Stimulated activated CD4-positive, alpha-beta T cell treated with anti-CD3 and anti-CD28 coated beads, Interleukin-15, amount 100 ng/mL, for 1 hour (primary cell): ENCODE measurements around the gene CHCHD2.
"Not testable (repeated sequence)": the region's sequence is repeated elsewhere in the genome, so short reads cannot be mapped to it uniquely, and the experiment has no call there.

Experiments used
- DNase-seq, 2 donors: peaks; one replicate each; pipeline ENCODE4 v3.0.0-alpha.2; 2020; ENCODE audit warnings: low read depth in 1 of 2, low spot score in 1 of 2

The CHCHD2 gene

GRCh38 chr7:56083150-56083785 lies 23.0 kb downstream of the CHCHD2 start:
- DNase-seq: no peak

DNA sequence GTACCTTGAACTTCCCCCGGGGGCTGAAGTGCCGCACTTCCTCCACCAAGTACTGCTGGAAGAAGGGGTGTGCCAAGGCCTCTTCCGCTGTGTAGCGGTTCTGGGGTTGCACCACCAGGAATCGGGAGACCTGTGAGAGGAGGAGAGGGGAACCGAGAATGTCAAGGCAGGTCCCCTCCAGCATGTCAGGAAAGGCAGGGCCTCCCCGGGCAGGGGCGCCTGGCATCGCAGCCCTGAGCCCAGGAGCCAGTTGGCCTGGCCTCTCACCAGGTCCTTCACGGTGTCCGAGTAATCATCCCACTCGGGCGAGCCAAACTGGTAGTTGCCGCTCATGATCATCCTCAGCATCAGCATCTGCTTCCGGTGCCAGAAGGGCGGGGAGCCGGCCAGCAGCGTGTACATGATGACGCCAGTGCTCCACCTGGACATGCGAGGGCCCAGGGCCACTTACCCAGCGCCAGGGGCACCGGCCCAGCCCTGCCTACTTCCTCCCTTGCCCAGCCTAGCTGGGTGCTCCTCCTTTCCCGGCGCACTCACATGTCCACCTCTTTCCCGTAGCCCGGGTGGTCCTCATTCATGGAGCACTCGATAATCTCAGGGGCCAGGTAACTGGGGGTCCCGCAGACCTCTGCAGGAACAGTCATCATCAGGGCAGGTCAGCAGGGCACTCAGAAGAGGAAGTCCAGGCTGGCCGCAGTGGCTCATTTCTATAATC lies 24.5 kb downstream of the CHCHD2 start:
- no peak for DNase-seq

GRCh38 chr7:56080726-56081435 lies 25.4 kb downstream of the CHCHD2 start:
- not testable (repeated sequence) for DNase-seq

- no peak for DNase-seq
Observed at GRCh38 chr7:56079450-56080185, 26.7 kb downstream of the CHCHD2 start.

DNA sequence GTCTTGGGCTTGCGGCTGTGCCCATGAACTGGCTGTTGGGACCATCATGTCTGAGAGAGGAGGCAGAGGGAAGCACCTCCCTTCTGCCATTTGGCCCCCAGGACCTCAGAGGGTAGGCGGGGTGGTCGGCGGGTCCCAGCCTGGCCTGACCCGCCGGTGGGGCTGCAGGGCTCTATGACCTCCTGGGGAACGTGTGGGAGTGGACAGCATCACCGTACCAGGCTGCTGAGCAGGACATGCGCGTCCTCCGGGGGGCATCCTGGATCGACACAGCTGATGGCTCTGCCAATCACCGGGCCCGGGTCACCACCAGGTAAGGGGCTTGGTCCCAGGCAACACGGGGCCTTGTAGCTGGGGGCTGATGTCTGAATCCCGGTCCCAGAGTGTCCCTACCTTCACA lies 28.1 kb downstream of the CHCHD2 start:
- DNase-seq: no peak

DNA sequence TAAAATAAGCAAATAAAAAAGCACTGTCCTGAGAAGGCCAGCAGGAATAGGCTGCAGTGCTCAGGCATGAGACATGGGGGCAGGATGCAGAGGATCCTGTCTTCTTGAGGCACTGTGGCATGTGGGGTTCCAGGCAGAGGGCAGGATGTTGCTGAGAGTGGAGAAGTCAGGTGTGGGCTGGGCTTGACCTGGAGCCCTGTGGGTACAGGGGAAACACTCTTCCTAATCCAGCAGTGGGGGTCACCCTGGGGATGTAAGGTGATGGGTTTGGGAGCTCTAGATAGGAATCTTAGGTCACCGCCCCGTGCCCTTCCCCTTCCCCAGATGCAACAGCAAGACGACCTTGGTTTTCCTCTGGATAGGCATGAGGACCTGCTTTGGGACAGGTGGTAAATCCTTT lies 28.6 kb downstream of the CHCHD2 start:
- DNase-seq: no peak

DNA sequence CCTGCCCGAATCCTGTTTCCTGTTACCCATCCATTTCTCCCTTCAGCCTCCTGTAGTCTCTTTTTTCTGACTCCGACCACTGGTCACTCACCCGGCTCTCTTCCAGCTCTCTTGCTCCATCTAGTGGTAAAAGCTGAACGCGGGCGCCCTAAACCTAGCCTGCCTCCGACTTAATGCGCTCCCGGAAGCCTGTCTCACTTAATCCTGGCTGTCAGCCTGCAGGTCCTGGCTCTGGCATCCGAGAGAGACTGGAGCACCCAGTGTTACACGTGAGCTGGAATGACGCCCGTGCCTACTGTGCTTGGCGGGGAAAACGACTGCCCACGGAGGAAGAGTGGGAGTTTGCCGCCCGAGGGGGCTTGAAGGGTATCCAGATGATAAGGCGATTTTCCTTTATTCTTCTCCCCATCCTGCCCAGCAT lies 31.9 kb downstream of the CHCHD2 start:
- DNase-seq: peak; percentile 34 to 35

DNA sequence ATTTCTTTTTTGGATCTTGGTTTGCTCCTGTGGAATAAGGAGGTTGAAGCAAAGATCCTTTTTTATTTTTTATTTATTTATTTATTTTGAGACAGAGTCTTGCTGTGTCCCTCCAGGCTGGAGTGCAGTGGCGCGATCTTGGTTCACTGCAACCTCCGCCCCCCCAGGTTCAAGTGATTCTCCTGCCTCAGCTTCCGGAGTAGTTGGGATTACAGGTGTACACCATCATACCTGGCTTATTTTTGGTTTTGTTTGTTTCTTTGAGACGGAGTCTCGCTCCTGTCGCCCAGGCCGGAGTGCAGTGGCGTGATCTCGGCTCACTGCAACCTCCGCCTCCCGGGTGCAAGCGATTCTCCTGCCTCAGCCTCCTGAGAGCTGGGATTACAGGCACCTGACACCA lies 39.9 kb downstream of the CHCHD2 start:
- not testable (repeated sequence) for DNase-seq

DNA sequence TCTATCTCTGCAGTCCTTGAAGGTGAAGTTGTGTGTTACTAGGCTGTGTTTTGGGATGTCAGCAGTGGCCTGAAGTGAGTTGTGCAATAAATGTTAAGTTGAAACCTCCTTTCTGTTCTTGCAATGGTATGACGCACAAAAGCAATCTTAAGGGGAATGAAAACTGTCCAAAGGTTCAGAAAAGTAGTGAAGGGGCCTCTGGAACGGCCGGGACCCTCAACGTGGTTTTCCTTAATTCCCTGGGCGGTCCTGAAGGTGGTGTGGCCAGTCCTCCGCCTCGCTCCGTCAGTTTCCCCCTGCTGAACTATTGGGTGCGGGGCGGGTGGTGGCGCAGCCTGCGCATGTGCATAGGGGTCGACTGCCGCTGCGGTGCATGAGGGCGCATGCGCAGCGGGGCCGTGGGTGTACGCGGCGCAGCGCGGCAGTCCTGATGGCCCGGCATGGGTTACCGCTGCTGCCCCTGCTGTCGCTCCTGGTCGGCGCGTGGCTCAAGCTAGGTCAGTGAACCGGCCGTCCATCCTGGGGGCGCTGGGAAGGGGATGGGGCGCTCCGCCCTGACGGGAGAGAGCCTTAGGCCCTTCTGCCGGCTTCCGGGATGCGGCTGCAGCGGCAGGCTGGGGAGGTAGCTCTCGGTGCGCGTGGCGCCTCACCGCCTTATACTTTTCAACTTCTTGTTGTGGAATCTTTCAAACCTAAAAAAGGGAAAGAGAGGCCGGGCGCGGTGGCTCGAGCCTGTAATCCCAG lies 42.2 kb downstream of the CHCHD2 start, which contains the start of gene SUMF2:
SUMF2 (plus strand) TSS at position 405 of the 744 bp plus-strand sequence; CDS start at position 431, 26 bp downstream.
- DNase-seq: peak; percentile 83 to 89

DNA sequence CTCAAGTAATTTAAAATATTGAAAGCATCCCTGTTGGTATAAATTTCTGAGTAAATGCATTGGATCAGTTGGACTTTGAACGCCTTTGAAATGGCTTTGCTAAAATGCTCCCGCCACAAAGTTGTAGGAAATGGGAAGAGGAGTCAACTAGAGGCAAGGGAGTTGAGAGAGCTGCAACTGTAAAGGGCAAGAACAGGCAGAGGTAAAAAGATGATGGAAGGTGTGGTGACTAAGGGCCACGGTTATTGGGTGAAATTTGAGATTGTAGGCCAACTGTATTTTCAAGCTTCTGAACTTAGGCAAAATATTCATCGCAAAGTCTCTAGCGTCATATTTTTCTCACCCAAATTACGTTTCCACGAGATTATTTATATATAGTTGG lies 42.8 kb downstream of the CHCHD2 start:
- DNase-seq: no peak

GRCh38 chr7:56062382-56062781 lies 43.9 kb downstream of the CHCHD2 start:
- DNase-seq: no peak

GRCh38 chr7:56053993-56054392 lies 52.3 kb downstream of the CHCHD2 start:
- no peak for DNase-seq

GRCh38 chr7:56053379-56053778 lies 52.9 kb downstream of the CHCHD2 start:
- DNase-seq: no peak
